ENCODE data around the gene TRIM28. TPM values are rescaled to one million over a fixed set of nuclear protein-coding genes. Genes with fewer than 3 reads are reported as not detected.

The TRIM28 gene
- total RNA-seq, 2 experiments from 2014 or later: 527 to 550 TPM

DNA sequence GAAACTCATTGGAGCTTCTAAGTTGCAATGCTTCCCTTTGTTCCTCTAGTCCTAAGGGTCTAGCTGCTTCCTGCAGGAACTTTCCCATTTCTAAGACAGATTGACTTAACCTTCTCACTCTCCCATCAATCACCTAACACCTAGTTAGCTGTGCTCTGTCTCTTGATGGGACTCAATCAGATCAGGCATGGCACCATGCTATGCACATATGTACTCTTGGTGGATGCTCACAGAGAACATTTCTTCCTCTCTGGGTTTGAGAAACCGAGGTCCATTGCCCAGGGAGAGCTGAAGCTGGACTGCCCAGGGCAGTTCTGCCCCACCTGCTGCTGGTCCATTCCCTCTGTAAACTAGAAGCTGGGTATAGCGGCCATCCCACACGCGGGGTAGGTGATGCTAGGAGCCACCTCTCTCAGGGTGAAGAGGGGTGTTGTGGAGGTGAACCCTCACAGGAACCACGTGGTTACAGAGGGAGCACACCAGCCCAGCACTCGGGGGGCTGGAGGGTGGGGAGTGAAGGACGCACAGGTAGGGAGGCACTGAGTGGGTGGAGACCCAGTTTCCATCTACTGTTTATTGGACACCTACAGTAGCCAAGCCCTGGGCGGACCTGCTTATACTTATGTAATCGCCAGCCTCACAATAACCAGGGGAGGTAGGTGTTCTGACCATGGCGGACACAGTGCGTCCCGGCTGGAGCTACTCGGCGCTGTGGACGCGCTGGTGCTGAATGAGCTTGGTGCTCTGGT is 17.7 kb downstream of the TRIM28 start:
- Mint-ChIP-seq H3K36me3 (ENCODE audit: low read depth) (peaks cover 37% of the 10 kb centered on the region), H3K4me1 (ENCODE audit: low read depth) (peaks cover 41% of the 10 kb centered on the region), H3K27ac (peak overlapping the region; percentile 99), H3K27me3 (no peaks in the 10 kb centered on the region), H3K9me3 (no peaks in the 10 kb centered on the region), H3K4me3 (peak overlapping the region; percentile 98)
- POLR2A ChIA-PET: interaction anchor here (0.8 to 5.1 kb wide), 9 partner anchors 9 to 55 kb away, joined by 3 to 35 read pairs (median 15); partner anchors contain the start of genes CHMP2A, MZF1, TRIM28 and ZBTB45
- intact Hi-C loops (cut with micrococcal nuclease): no loop called here
- TF ChIP-seq, protein P1, sequence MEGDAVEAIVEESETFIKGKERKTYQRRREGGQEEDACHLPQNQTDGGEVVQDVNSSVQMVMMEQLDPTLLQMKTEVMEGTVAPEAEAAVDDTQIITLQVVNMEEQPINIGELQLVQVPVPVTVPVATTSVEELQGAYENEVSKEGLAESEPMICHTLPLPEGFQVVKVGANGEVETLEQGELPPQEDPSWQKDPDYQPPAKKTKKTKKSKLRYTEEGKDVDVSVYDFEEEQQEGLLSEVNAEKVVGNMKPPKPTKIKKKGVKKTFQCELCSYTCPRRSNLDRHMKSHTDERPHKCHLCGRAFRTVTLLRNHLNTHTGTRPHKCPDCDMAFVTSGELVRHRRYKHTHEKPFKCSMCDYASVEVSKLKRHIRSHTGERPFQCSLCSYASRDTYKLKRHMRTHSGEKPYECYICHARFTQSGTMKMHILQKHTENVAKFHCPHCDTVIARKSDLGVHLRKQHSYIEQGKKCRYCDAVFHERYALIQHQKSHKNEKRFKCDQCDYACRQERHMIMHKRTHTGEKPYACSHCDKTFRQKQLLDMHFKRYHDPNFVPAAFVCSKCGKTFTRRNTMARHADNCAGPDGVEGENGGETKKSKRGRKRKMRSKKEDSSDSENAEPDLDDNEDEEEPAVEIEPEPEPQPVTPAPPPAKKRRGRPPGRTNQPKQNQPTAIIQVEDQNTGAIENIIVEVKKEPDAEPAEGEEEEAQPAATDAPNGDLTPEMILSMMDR (IDR thresholded peaks at IDR 0.05): no peak
- CTCF ChIA-PET: interaction anchor here (1.3 to 2.3 kb wide), 4 partner anchors 10 to 42 kb away, joined by 4 to 10 read pairs (median 6); partner anchors contain the start of gene ZBTB45
- no peak for DNase-seq
- ATAC-seq: no peak

- ATAC-seq: no peak
- Mint-ChIP-seq H3K4me3 (peak overlapping the region; percentile 98), H3K27ac (peak overlapping the region; percentile 99), H3K4me1 (ENCODE audit: low read depth) (peaks cover 33% of the 10 kb centered on the region), H3K9me3 (no peaks in the 10 kb centered on the region), H3K36me3 (ENCODE audit: low read depth) (peaks cover 30% of the 10 kb centered on the region), H3K27me3 (no peaks in the 10 kb centered on the region)
- POLR2A ChIA-PET: interaction anchor here (1.3 to 5.1 kb wide), 9 partner anchors 9 to 45 kb away, joined by 4 to 35 read pairs (median 15); partner anchors contain the start of genes CHMP2A, MZF1, TRIM28 and ZBTB45
- TF ChIP-seq, protein P1 (IDR thresholded peaks at IDR 0.05): no peak
- CTCF ChIA-PET: interaction anchor here (0.7 to 2.7 kb wide), 7 partner anchors 9 to 49 kb away, joined by 3 to 8 read pairs (median 5); partner anchors contain the start of gene ZBTB45
- intact Hi-C loops (cut with micrococcal nuclease): no loop called here
- DNase-seq: peak; percentile 53
Observed at GRCh38 chr19:58562122-58563033, 18.5 kb downstream of the TRIM28 start.

DNA sequence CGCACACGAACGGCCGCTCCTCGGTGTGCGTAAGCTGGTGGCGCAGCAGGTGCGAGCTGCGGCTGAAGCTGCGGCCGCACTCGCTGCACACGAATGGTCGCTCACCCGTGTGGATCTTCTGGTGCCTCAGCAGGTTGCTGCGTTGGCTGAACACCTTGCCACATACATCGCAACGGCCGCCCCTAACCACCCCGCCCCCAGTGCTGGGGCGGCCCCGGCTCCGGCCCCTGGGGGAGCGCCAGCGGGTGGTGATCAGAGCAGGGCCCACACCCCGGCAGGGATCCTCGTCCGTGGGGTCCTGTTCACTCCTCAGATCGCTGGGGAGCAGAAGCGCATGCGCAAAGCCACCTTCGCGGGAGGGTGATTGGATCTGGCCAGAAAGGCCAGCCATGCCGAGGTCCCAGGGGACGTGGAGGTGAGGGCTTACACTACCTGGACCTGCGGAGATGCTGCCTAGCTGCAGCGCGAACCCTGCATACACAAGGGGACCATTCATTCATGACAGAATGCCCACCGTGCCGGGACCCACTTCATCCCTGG is 19.2 kb downstream of the TRIM28 start:
- Mint-ChIP-seq H3K36me3 (ENCODE audit: low read depth) (peaks cover 30% of the 10 kb centered on the region), H3K27me3 (no peaks in the 10 kb centered on the region), H3K4me3 (peak overlapping the region; percentile 98), H3K27ac (peak overlapping the region; percentile 78), H3K9me3 (no peaks in the 10 kb centered on the region), H3K4me1 (ENCODE audit: low read depth) (peaks cover 34% of the 10 kb centered on the region)
- DNase-seq (peak; percentile 48), ATAC-seq (no peak)
- ChIA-PET POLR2A (interaction anchor here (1.3 to 5.1 kb wide), 8 partner anchors 8 to 46 kb away, joined by 5 to 35 read pairs (median 16); partner anchors contain the start of genes CHMP2A, MZF1, TRIM28 and ZBTB45), CTCF (interaction anchor here (1.3 to 2.7 kb wide), 5 partner anchors 9 to 49 kb away, joined by 3 to 8 read pairs (median 4); partner anchors contain the start of gene ZBTB45)
- intact Hi-C loops (cut with micrococcal nuclease): no loop called here
- TF ChIP-seq, protein P1 (IDR thresholded peaks at IDR 0.05): no peak

GRCh38 chr19:58563823-58564222 is 20.0 kb downstream of the TRIM28 start:
- Mint-ChIP-seq H3K4me1 (ENCODE audit: low read depth) (peaks cover 37% of the 10 kb centered on the region), H3K9me3 (no peaks in the 10 kb centered on the region), H3K27me3 (no peaks in the 10 kb centered on the region), H3K36me3 (ENCODE audit: low read depth) (peaks cover 34% of the 10 kb centered on the region), H3K4me3 (peak overlapping the region; percentile 98), H3K27ac (no peak overlapping the region)
- ATAC-seq: no peak
- POLR2A ChIA-PET: interaction anchor here (1.1 to 5.1 kb wide), 6 partner anchors 8 to 19 kb away, joined by 3 to 35 read pairs (median 22); partner anchors contain the start of genes CHMP2A, MZF1 and TRIM28
- intact Hi-C loops (cut with micrococcal nuclease): no loop called here
- CTCF ChIA-PET: interaction anchor here (0.9 to 2.7 kb wide), 4 partner anchors 9 to 50 kb away, joined by 3 to 8 read pairs (median 4); partner anchors contain the start of gene ZBTB45
- TF ChIP-seq, protein P1 (IDR thresholded peaks at IDR 0.05): no peak
- no peak for DNase-seq

All from activated CD8-positive, alpha-beta T cell treated with anti-CD3 and anti-CD28 coated beads for 36 hours (primary cell).